GM19395 (cell line): ENCODE results near the gene CBX1.
A peak's percentile ranks its signal among the peaks of the same experiment; 100 is the strongest.
"Not testable (repeated sequence)": the region's sequence is repeated elsewhere in the genome, so short reads cannot be mapped to it uniquely, and the experiment has no call there.

Experiments used
- ATAC-seq: cut with Tn5 transposase; IDR thresholded peaks from one replicate; pipeline ENCODE4 v1.9.1; 2021; ENCODE audit warnings: mild to moderate bottlenecking, moderate library complexity; ENCODE audit not compliant: unreplicated experiment

Gene CBX1

GRCh38 chr17:48123776-48124388 lies 22.6 kb upstream of the CBX1 start:
- no peak for ATAC-seq

DNA sequence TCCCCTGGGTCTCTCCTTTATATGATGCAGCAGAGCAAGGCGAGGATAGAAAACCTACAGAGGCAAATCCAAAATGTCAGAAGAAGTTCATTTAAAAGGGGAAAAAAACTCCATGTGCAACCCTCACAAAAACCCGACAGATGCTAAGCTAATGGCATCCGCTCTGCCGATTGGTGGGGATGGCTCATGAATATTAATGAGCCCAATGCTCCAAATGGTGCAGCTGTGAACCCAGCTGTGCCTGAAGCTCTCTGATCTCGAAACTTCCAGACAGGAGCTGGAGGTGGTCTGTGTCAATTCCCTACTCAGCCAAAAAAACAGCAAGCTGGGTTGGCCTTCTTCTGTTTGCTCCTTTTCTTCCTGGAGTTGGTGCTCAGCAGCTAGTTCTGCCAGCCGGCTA lies 21.8 kb upstream of the CBX1 start:
- ATAC-seq: no peak

DNA sequence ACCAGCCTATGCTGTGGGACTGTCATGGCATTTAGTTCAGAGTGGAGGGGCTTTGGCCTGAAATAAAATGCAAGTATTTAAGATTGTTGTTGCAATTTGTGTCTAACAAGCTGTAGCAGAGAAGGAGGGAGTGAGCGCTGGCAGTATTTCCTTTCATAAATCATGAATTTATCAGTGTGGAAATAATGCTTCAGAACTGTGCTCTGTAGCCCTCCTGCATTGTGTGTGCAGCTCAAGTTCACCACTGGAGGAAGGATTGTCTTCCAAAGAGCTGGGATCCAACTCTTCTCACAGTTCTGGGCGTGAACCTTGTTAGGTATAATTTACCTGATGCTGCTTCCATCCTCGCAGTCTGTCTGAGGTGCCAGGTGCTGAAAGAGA lies 21.4 kb upstream of the CBX1 start:
- no peak for ATAC-seq

- ATAC-seq: no peak
Observed at GRCh38 chr17:48121923-48122664, 20.8 kb upstream of the CBX1 start.

DNA sequence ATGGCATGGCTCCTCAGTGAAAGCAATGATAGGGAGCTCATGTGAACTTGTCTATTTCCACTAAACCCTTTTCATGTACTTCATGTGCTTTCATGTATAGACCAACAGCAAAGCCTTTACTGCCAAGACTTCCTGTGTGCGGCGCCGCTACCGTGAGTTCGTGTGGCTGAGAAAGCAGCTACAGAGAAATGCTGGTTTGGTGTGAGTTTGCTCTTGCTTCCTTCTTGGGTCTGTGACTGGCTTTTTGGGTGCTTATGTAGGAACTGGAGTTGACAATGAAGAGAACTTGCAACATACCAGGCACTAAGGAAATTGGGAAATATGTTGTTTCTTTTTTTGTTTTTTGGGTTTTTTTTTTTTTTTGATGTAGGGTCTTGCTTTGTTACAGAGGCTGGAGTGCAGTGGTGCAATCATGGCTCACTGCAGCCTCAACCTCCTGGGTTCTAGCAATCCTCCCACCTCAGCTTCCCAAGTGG lies 12.0 kb upstream of the CBX1 start:
- ATAC-seq: peak; percentile 57

DNA sequence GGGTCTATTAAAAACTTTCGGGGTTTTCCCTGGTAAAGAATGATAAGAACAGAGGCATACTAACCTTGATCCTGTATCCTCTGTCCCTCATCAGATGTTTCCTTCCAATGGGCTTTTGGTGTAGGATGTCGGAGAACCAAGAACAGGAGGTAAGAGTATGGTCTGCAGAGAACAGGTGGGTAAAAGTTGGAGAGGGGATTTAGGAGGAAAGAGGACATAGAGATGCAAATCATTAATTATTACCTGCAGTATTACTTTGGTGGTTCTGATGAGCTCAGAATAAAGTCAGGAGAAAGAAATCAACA lies 10.6 kb upstream of the CBX1 start:
- ATAC-seq: no peak

- no peak for ATAC-seq
Observed at GRCh38 chr17:48110761-48111160, 9.5 kb upstream of the CBX1 start.

GRCh38 chr17:48107137-48108055 lies 6.1 kb upstream of the CBX1 start, which contains the start of gene SNX11:
Gene SNX11, plus strand, starts transcription at chr17:48107766. Its CDS starts 4,278 bp downstream, at chr17:48112044.
- peak; percentile 78 for ATAC-seq

DNA sequence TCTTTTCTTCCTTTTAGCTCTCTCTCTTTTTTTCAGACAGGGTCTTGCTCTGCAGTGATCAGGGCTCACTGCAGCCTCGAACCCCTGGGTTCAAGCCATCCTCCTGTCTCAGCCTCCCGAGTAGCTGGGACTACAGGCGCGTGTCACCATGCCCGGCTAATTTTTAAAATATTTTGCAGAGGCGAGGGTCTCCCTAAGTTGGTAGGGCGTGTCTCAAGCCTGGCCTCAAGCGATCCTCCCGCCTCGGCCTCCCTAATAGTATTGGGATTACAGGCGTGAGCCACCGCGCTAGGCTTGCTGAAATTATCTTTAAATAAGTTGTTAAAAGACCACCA lies 5.5 kb upstream of the CBX1 start:
- ATAC-seq: no peak

DNA sequence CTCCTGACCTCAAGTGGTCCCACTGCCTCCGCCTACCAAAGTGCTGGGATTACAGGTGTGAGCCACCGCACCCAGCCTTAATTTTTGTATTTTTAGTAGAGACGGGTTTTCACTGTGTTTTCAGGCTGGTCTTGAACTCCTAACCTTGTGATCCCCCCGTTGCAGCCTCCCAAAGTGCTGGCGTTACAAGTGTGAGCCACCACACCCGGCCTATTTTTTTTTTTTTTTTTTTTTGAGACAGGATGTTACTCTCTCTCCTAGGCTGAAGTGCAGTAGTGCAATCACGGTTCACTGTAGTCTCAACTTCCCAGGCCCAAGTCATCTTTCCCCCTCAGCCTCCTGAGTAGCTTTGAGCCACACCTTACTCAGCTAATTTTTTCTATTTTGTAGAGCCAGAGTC lies 3.2 kb upstream of the CBX1 start:
- no peak for ATAC-seq

GRCh38 chr17:48102798-48103715 lies 1.8 kb upstream of the CBX1 start:
- no peak for ATAC-seq

GRCh38 chr17:48102043-48102750 lies 919 bp upstream of the CBX1 start:
- no peak for ATAC-seq

GRCh38 chr17:48100591-48101011 lies 677 bp downstream of the CBX1 start:
- ATAC-seq: no peak

GRCh38 chr17:48100160-48100559 lies 1.1 kb downstream of the CBX1 start:
- no peak for ATAC-seq

DNA sequence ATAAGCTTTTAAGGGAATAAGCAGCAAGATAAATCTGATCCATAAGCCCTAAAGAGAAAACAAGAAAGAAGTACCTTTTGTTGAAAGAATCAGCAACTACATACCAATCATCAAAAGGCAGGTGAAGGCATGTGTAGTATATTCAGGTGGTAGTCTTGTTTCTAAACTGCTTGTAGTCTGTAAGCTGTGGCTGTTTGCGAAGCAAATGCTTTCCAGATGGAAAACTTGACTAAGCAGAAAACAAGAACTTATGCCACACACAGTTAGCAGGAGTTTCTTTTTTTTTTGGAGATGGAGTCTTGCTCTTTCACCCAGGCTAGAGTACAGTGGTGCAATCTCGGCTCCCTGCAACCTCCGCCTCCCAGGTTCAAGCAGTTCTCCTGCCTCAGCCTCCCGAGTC lies 5.7 kb downstream of the CBX1 start:
- ATAC-seq: no peak

GRCh38 chr17:48093341-48094045 lies 7.8 kb downstream of the CBX1 start:
- no peak for ATAC-seq

DNA sequence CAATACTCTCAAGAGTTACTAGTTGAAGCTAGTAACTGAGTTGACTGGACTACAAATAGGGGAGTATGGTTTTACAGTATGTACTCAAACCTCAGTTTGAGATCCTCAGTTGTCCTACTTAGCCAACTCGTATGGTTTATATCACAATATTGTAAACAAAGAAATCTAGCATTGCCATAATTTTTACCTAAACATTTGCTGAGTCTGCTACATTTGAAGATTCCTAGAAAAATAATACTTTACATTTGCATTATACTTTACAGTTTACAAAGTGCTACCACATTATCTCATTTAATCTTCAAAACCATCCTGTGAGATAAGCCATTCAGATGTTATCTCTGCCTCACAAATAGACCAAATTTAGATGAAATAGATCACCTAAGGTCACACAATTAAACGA lies 16.3 kb downstream of the CBX1 start:
- ATAC-seq: no peak

DNA sequence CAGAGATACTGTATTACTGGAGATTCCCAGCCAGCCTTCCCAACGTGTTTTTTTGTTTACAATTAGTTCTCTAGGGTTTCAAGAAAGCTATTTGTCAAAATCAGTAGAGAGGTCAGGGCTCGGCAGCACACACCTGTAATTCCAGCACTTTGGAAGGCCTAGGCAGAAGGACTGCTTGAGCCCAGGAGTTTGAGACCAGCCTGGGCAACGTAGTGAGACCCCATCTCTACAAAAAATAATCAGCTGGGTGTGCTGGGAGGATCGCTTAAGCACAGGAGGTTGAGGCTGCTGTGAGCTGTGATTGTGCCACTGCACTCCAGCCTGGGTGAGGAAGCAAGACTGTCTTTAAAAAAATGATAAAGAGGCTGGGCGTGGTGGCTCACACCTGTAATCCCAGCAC lies 19.4 kb downstream of the CBX1 start:
- ATAC-seq: no peak

DNA sequence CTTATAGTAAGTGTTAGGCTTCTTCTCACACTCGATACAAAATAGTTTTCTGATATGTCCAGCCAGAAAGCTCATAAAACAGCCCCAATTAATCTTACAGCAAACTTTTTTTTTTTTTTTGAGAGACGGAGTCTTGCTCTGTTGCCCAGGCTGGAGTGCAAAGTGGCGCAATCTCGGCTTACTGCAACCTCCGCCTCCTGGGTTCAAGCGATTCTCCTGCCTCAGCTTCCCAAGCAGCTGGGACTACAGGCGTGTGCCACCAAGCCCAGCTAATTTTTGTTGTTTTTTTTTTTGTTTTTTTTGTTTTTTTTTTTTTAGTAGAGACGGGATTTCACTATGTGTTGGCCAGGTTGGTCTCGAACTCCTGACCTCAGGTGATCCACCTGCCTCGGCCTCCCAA lies 24.1 kb downstream of the CBX1 start:
- not testable (repeated sequence) for ATAC-seq
